Measurements from ENCODE around the gene MCRS1.

Gene MCRS1

GRCh38 chr12:49555631-49556390 is 12.1 kb downstream of the MCRS1 start:
- no peak for DNase-seq (ENCODE audit: low read depth)

GRCh38 chr12:49554266-49554665 is 13.7 kb downstream of the MCRS1 start:
- DNase-seq (ENCODE audit: low read depth), result no peak

GRCh38 chr12:49553512-49554088 is 14.3 kb downstream of the MCRS1 start:
- no peak for DNase-seq (ENCODE audit: low read depth)

GRCh38 chr12:49552899-49553298 is 15.0 kb downstream of the MCRS1 start:
- no peak for DNase-seq (ENCODE audit: low read depth)

GRCh38 chr12:49552425-49552824 is 15.5 kb downstream of the MCRS1 start:
- DNase-seq (ENCODE audit: low read depth), result no peak

GRCh38 chr12:49552014-49552413 is 15.9 kb downstream of the MCRS1 start:
- no peak for DNase-seq (ENCODE audit: low read depth)

- DNase-seq (ENCODE audit: low read depth), result no peak
Observed at GRCh38 chr12:49550693-49551252, 17.2 kb downstream of the MCRS1 start.

- no peak for DNase-seq (ENCODE audit: low read depth)
Observed at GRCh38 chr12:49549735-49550692, 17.9 kb downstream of the MCRS1 start.

- DNase-seq (ENCODE audit: low read depth), result no peak
Observed at GRCh38 chr12:49548822-49549648, 18.9 kb downstream of the MCRS1 start.

- DNase-seq (ENCODE audit: low read depth), result no peak
Observed at GRCh38 chr12:49548481-49548821, 19.5 kb downstream of the MCRS1 start.

GRCh38 chr12:49547090-49547690 is 20.8 kb downstream of the MCRS1 start:
- no peak for DNase-seq (ENCODE audit: low read depth)

- no peak for DNase-seq (ENCODE audit: low read depth)
Observed at GRCh38 chr12:49546481-49546880, 21.5 kb downstream of the MCRS1 start.

- DNase-seq (ENCODE audit: low read depth), result no peak
Observed at GRCh38 chr12:49545815-49546214, 22.1 kb downstream of the MCRS1 start.

- no peak for DNase-seq (ENCODE audit: low read depth)
Observed at GRCh38 chr12:49543914-49544815, 23.8 kb downstream of the MCRS1 start.

GRCh38 chr12:49543221-49543913 is 24.6 kb downstream of the MCRS1 start:
- no peak for DNase-seq (ENCODE audit: low read depth)

GRCh38 chr12:49542592-49543160 is 25.3 kb downstream of the MCRS1 start:
- no peak for DNase-seq (ENCODE audit: low read depth)

- DNase-seq (ENCODE audit: low read depth), result no peak
Observed at GRCh38 chr12:49541911-49542505, 25.9 kb downstream of the MCRS1 start.

- no peak for DNase-seq (ENCODE audit: low read depth)
Observed at GRCh38 chr12:49541140-49541861, 26.6 kb downstream of the MCRS1 start.
